Mucosa of rectum (tissue), 2 donors: ENCODE results near the gene COL2A1.

Source experiments
- H3K27ac ChIP-seq, 2 donors: one replicate each; pipeline ENCODE4 v1.7.0; 2013; ENCODE audit warnings: inconsistent platforms in 2 of 2, low read depth in 2 of 2, low read length in 2 of 2
- H3K27me3 ChIP-seq, 2 donors: one replicate each; pipeline ENCODE4 v1.7.0; 2013; ENCODE audit warnings: low read length in 2 of 2; ENCODE audit not compliant: control insufficient read depth in 2 of 2, insufficient read depth in 2 of 2
- H3K36me3 ChIP-seq, 2 donors: one replicate each; pipeline ENCODE4 v1.7.0; 2013; ENCODE audit warnings: low read length in 2 of 2; ENCODE audit not compliant: control insufficient read depth in 2 of 2, insufficient read depth in 2 of 2
- H3K4me1 ChIP-seq, 2 donors: one replicate each; pipeline ENCODE4 v1.7.0; 2013; ENCODE audit warnings: low read length in 2 of 2, mild to moderate bottlenecking in 1 of 2; ENCODE audit not compliant: control insufficient read depth in 2 of 2, insufficient read depth in 2 of 2
- H3K4me3 ChIP-seq, 2 donors: one replicate each; pipeline ENCODE4 v1.7.0; 2013; ENCODE audit warnings: low read length in 2 of 2
- H3K9ac ChIP-seq, 2 donors: one replicate each; pipeline ENCODE4 v1.7.0; 2013; ENCODE audit warnings: low read length in 2 of 2, low read depth in 1 of 2, mild to moderate bottlenecking in 1 of 2
- H3K9me3 ChIP-seq, 2 donors: one replicate each; pipeline ENCODE4 v1.7.0; 2013; ENCODE audit warnings: low read length in 2 of 2; ENCODE audit not compliant: control insufficient read depth in 2 of 2
- donor health status: healthy.
- donor health status: Normal muscosa, but diverticular disease.

The COL2A1 gene

GRCh38 chr12:47992776-47993175 is 11.5 kb downstream of the COL2A1 start:
- Histone ChIP-seq H3K9ac (no peak overlapping the region), H3K4me3 (no peak overlapping the region), H3K36me3 (no peaks in the 10 kb centered on the region), H3K27me3 (no peaks in the 10 kb centered on the region), H3K4me1 (no peaks in the 10 kb centered on the region), H3K9me3 (no peaks in the 10 kb centered on the region), H3K27ac (no peak overlapping the region)

GRCh38 chr12:47991106-47992061 is 12.9 kb downstream of the COL2A1 start:
- Histone ChIP-seq H3K9ac (no peak overlapping the region), H3K27me3 (no peaks in the 10 kb centered on the region), H3K4me3 (no peak overlapping the region), H3K4me1 (no peaks in the 10 kb centered on the region), H3K36me3 (no peaks in the 10 kb centered on the region), H3K27ac (no peak overlapping the region), H3K9me3 (no peaks in the 10 kb centered on the region)

- H3K4me1 ChIP-seq = no peaks in the 10 kb centered on the region
- H3K36me3 ChIP-seq = no peaks in the 10 kb centered on the region
- no peaks in the 10 kb centered on the region for H3K27me3 ChIP-seq
- no peaks in the 10 kb centered on the region for H3K9me3 ChIP-seq
- no peak overlapping the region for H3K9ac ChIP-seq
- H3K27ac ChIP-seq = no peak overlapping the region
- no peak overlapping the region for H3K4me3 ChIP-seq
These were observed 13.7 kb downstream of the COL2A1 start for GRCh38 chr12:47990351-47991105.

- H3K4me1 ChIP-seq = no peaks in the 10 kb centered on the region
- H3K27me3 ChIP-seq = no peaks in the 10 kb centered on the region
- H3K4me3 ChIP-seq = no peak overlapping the region
- no peak overlapping the region for H3K27ac ChIP-seq
- no peak overlapping the region for H3K9ac ChIP-seq
- H3K9me3 ChIP-seq = no peaks in the 10 kb centered on the region
- no peaks in the 10 kb centered on the region for H3K36me3 ChIP-seq
These were observed 14.6 kb downstream of the COL2A1 start for GRCh38 chr12:47989666-47990065.

GRCh38 chr12:47989023-47989417 is 15.3 kb downstream of the COL2A1 start:
- Histone ChIP-seq H3K36me3 (no peaks in the 10 kb centered on the region), H3K27ac (no peak overlapping the region), H3K9ac (no peak overlapping the region), H3K4me3 (no peak overlapping the region), H3K9me3 (no peaks in the 10 kb centered on the region), H3K4me1 (no peaks in the 10 kb centered on the region), H3K27me3 (no peaks in the 10 kb centered on the region)

GRCh38 chr12:47988073-47989022 is 15.9 kb downstream of the COL2A1 start:
- no peaks in the 10 kb centered on the region for H3K9me3 ChIP-seq
- H3K9ac ChIP-seq = no peak overlapping the region
- H3K4me1 ChIP-seq = no peaks in the 10 kb centered on the region
- no peak overlapping the region for H3K27ac ChIP-seq
- H3K4me3 ChIP-seq = no peak overlapping the region
- no peaks in the 10 kb centered on the region for H3K36me3 ChIP-seq
- H3K27me3 ChIP-seq = no peaks in the 10 kb centered on the region

GRCh38 chr12:47987411-47988072 is 16.7 kb downstream of the COL2A1 start:
- Histone ChIP-seq H3K9me3 (no peaks in the 10 kb centered on the region), H3K4me3 (no peak overlapping the region), H3K9ac (no peak overlapping the region), H3K27ac (no peak overlapping the region), H3K27me3 (no peaks in the 10 kb centered on the region), H3K4me1 (no peaks in the 10 kb centered on the region), H3K36me3 (no peaks in the 10 kb centered on the region)

- Histone ChIP-seq H3K27ac (no peak overlapping the region), H3K9me3 (no peaks in the 10 kb centered on the region), H3K4me1 (peaks cover 0 to 2% of the 10 kb centered on the region in 2 donors), H3K27me3 (no peaks in the 10 kb centered on the region), H3K4me3 (no peak overlapping the region), H3K9ac (no peak overlapping the region), H3K36me3 (no peaks in the 10 kb centered on the region)
These were observed 17.4 kb downstream of the COL2A1 start for GRCh38 chr12:47986832-47987231.

- H3K9ac ChIP-seq = no peak overlapping the region
- no peaks in the 10 kb centered on the region for H3K27me3 ChIP-seq
- H3K4me1 ChIP-seq = peaks cover 1 to 6% of the 10 kb centered on the region in 2 donors
- no peaks in the 10 kb centered on the region for H3K9me3 ChIP-seq
- no peak overlapping the region for H3K4me3 ChIP-seq
- H3K36me3 ChIP-seq = no peaks in the 10 kb centered on the region
- H3K27ac ChIP-seq = no peak overlapping the region
These were observed 18.0 kb downstream of the COL2A1 start for GRCh38 chr12:47986291-47986660.
